ENCODE measurements around the gene EIF4G3. TPM values are rescaled to one million over a fixed set of nuclear protein-coding genes. Genes with fewer than 3 reads are reported as not detected.

EIF4G3 gene
- total and polyA plus RNA-seq, 9 of the 15 experiments (the other 6 are each of a cell fraction or from before 2014, with no cell fraction given): 6.7 to 40.5 (median 32.1) TPM

GRCh38 chr1:20786253-20787028 is 390.3 kb downstream of the EIF4G3 start (continued):
- TF ChIP-seq, protein P1, sequence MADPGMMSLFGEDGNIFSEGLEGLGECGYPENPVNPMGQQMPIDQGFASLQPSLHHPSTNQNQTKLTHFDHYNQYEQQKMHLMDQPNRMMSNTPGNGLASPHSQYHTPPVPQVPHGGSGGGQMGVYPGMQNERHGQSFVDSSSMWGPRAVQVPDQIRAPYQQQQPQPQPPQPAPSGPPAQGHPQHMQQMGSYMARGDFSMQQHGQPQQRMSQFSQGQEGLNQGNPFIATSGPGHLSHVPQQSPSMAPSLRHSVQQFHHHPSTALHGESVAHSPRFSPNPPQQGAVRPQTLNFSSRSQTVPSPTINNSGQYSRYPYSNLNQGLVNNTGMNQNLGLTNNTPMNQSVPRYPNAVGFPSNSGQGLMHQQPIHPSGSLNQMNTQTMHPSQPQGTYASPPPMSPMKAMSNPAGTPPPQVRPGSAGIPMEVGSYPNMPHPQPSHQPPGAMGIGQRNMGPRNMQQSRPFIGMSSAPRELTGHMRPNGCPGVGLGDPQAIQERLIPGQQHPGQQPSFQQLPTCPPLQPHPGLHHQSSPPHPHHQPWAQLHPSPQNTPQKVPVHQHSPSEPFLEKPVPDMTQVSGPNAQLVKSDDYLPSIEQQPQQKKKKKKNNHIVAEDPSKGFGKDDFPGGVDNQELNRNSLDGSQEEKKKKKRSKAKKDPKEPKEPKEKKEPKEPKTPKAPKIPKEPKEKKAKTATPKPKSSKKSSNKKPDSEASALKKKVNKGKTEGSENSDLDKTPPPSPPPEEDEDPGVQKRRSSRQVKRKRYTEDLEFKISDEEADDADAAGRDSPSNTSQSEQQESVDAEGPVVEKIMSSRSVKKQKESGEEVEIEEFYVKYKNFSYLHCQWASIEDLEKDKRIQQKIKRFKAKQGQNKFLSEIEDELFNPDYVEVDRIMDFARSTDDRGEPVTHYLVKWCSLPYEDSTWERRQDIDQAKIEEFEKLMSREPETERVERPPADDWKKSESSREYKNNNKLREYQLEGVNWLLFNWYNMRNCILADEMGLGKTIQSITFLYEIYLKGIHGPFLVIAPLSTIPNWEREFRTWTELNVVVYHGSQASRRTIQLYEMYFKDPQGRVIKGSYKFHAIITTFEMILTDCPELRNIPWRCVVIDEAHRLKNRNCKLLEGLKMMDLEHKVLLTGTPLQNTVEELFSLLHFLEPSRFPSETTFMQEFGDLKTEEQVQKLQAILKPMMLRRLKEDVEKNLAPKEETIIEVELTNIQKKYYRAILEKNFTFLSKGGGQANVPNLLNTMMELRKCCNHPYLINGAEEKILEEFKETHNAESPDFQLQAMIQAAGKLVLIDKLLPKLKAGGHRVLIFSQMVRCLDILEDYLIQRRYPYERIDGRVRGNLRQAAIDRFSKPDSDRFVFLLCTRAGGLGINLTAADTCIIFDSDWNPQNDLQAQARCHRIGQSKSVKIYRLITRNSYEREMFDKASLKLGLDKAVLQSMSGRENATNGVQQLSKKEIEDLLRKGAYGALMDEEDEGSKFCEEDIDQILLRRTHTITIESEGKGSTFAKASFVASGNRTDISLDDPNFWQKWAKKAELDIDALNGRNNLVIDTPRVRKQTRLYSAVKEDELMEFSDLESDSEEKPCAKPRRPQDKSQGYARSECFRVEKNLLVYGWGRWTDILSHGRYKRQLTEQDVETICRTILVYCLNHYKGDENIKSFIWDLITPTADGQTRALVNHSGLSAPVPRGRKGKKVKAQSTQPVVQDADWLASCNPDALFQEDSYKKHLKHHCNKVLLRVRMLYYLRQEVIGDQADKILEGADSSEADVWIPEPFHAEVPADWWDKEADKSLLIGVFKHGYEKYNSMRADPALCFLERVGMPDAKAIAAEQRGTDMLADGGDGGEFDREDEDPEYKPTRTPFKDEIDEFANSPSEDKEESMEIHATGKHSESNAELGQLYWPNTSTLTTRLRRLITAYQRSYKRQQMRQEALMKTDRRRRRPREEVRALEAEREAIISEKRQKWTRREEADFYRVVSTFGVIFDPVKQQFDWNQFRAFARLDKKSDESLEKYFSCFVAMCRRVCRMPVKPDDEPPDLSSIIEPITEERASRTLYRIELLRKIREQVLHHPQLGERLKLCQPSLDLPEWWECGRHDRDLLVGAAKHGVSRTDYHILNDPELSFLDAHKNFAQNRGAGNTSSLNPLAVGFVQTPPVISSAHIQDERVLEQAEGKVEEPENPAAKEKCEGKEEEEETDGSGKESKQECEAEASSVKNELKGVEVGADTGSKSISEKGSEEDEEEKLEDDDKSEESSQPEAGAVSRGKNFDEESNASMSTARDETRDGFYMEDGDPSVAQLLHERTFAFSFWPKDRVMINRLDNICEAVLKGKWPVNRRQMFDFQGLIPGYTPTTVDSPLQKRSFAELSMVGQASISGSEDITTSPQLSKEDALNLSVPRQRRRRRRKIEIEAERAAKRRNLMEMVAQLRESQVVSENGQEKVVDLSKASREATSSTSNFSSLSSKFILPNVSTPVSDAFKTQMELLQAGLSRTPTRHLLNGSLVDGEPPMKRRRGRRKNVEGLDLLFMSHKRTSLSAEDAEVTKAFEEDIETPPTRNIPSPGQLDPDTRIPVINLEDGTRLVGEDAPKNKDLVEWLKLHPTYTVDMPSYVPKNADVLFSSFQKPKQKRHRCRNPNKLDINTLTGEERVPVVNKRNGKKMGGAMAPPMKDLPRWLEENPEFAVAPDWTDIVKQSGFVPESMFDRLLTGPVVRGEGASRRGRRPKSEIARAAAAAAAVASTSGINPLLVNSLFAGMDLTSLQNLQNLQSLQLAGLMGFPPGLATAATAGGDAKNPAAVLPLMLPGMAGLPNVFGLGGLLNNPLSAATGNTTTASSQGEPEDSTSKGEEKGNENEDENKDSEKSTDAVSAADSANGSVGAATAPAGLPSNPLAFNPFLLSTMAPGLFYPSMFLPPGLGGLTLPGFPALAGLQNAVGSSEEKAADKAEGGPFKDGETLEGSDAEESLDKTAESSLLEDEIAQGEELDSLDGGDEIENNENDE (IDR thresholded peaks at IDR 0.05; ENCODE audit: low read depth, low read length): no peak
- TF ChIP-seq ZNF668 (CRISPR knock-in tag; IDR thresholded peaks at IDR 0.05) (no peak), MGA (IDR thresholded peaks at IDR 0.05) (no peak)

Data from K562 (cell line).